GM10248 (cell line): ENCODE results near the gene PCDHGA7.
"Not testable (repeated sequence)": the region's sequence is repeated elsewhere in the genome, so short reads cannot be mapped to it uniquely, and the experiment has no call there.

Source experiments
- CTCF ChIA-PET: fragments of 300-600 bp; sonication (Branson Sonifier 250); formaldehyde crosslinking; extraction: SDS; loops from one replicate; lab custom pipeline; 2021; ENCODE audit warnings: antibody characterized with exemption; lab: Yijun Ruan, JAX
- POLR2A ChIA-PET: fragments of 350-650 bp; sonication (Branson Sonifier 250); formaldehyde crosslinking; extraction: SDS; loops from one replicate; lab custom pipeline; 2020; ENCODE audit warnings: antibody characterized with exemption; lab: Yijun Ruan, JAX
- DNase-seq: peaks from one replicate; pipeline ENCODE4 v3.0.0; 2012; ENCODE audit errors: extremely low spot score
- CTCF ChIP-seq: IDR thresholded peaks from 2 replicates; pipeline ENCODE4 v1.5.1; 2012; ENCODE audit warnings: mild to moderate bottlenecking, low read depth; ENCODE audit errors: extremely low read depth, missing control alignments, control extremely low read depth

Gene PCDHGA7

DNA sequence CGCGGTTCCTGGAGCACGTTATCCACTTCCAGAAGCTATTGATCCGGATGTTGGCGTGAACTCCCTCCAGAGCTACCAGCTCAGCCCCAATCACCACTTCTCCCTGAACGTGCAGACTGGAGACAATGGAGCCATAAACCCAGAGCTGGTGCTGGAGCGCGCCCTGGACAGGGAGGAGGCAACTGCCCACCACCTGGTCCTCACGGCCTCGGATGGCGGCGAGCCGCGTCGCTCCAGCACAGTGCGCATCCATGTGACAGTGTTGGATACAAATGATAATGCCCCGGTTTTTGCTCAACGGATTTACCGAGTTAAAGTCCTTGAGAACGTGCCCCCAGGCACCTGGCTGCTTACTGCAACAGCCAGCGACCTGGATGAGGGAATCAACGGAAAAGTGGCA, 20.8 kb downstream of the PCDHGA7 start:
- CTCF ChIA-PET, result interaction anchor here (1.4 to 1.5 kb wide), 3 partner anchors 14 to 164 kb away, joined by 3 to 6 read pairs (median 3); partner anchors contain the start of gene PCDHGB7
- POLR2A ChIA-PET, result no interaction called here
- DNase-seq, result no peak

GRCh38 chr5:141407790-141408505, 25.4 kb downstream of the PCDHGA7 start, which contains the start of gene PCDHGB6:
TSS of gene PCDHGB6 (plus strand) at chr5:141408021. CDS start at chr5:141408203, 182 bp downstream.
- CTCF ChIA-PET, result interaction anchor here (0.6 to 4.2 kb wide), 21 partner anchors 10 to 553 kb away, joined by 3 to 42 read pairs (median 4); partner anchors contain the start of genes PCDHGA1, PCDHGA11, PCDHGB2 and PCDHGB5
- DNase-seq, result peak; percentile 57
- POLR2A ChIA-PET, result not testable (repeated sequence)
- TF ChIP-seq CTCF, result peak; percentile 55

More for the DNA sequence above, 20.8 kb downstream of the PCDHGA7 start:
- no peak for TF ChIP-seq CTCF

DNA sequence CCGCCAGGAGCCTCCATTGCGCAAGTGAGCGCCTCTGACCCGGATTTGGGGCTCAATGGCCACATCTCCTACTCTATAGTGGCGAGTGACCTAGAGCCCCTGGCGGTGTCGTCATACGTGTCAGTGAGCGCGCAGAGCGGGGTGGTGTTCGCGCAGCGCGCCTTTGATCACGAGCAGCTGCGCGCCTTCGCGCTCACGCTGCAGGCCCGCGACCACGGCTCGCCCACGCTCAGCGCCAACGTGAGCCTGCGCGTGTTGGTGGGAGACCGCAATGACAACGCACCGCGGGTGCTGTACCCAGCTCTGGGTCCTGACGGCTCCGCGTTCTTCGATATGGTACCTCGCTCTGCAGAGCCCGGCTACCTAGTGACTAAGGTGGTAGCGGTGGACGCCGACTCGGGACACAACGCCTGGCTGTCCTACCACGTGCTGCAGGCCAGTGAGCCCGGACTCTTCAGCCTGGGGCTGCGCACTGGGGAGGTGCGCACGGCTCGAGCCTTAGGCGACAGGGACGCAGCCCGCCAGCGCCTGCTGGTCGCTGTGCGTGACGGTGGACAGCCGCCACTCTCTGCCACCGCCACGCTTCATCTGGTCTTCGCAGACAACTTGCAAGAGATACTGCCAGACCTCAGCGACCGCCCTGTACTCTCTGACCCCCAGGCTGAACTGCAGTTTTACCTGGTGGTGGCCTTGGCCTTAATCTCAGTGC, 27.2 kb downstream of the PCDHGA7 start:
- no peak for TF ChIP-seq CTCF
- DNase-seq, result no peak
- POLR2A ChIA-PET, result no interaction called here
- CTCF ChIA-PET, result interaction anchor here (1.0 to 2.6 kb wide), 3 partner anchors 11 to 148 kb away, joined by 3 to 8 read pairs (median 4); partner anchors contain the start of gene PCDHGA11

DNA sequence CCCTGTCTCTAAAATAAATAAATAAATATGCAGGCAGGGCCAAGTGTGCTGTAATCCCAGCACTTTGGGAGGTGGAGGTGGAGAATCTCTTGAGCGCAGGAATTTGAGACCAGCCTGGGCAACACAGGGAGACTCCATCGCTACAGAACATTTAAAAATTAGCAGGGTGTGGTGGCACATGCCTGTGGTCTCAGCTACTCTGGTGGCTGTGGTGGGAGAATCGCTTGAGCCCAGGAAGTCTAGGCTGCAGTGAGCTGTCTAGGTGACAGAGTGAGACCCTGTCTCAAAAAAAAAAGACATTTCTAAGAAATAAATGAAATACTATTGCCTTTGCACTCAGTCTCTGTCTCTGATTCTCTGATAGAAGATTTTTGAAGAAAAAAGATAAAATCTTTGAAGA, 29.0 kb downstream of the PCDHGA7 start:
- ChIA-PET POLR2A (no interaction called here), CTCF (interaction anchor here (1.2 to 12.7 kb wide), 7 partner anchors 10 to 152 kb away, joined by 3 to 180 read pairs (median 53); partner anchors contain the start of genes PCDHGA1, PCDHGA11 and PCDHGB5)
- no peak for TF ChIP-seq CTCF
- DNase-seq, result no peak

- TF ChIP-seq CTCF, result peak; percentile 77
- ChIA-PET POLR2A (no interaction called here), CTCF (interaction anchor here (0.7 to 12.7 kb wide), 53 partner anchors 8 to 607 kb away, joined by 3 to 180 read pairs (median 5); partner anchors contain the start of genes HDAC3, PCDHB14, PCDHB15 and PCDHGA11)
- DNase-seq, result peak; percentile 73
Observed at GRCh38 chr5:141412854-141413539, 30.5 kb downstream of the PCDHGA7 start, which contains the start of gene PCDHGA10. TSS of gene PCDHGA10 (plus strand) at chr5:141412987. CDS start at chr5:141413176, 189 bp downstream.

DNA sequence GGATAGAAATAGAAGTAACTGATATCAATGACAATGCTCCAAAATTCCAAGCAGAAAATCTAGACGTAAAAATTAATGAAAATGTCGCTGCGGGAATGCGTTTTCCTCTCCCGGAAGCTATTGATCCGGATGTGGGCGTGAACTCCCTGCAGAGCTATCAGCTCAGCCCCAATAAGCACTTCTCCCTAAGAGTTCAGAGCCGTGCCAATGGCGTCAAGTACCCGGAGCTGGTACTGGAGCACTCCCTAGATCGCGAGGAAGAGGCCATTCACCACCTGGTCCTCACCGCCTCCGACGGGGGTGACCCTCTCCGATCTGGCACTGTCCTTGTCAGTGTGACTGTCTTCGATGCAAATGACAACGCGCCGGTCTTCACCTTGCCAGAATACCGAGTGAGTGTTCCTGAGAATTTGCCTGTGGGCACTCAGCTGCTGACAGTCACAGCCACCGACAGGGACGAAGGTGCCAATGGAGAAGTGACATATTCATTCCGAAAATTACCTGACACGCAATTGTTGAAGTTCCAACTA, 31.1 kb downstream of the PCDHGA7 start:
- CTCF ChIA-PET, result interaction anchor here (0.7 to 12.7 kb wide), 42 partner anchors 8 to 608 kb away, joined by 3 to 180 read pairs (median 5); partner anchors contain the start of genes HDAC3, PCDHB14, PCDHGA11 and PCDHGA12
- no peak for TF ChIP-seq CTCF
- POLR2A ChIA-PET, result no interaction called here
- no peak for DNase-seq

GRCh38 chr5:141414548-141415274, 32.2 kb downstream of the PCDHGA7 start:
- DNase-seq, POLR2A ChIA-PET: not testable (repeated sequence)
- CTCF ChIA-PET, result interaction anchor here (1.2 to 12.7 kb wide), 14 partner anchors 15 to 465 kb away, joined by 3 to 180 read pairs (median 17); partner anchors contain the start of genes DIAPH1, PCDHGA12 and TAF7

DNA sequence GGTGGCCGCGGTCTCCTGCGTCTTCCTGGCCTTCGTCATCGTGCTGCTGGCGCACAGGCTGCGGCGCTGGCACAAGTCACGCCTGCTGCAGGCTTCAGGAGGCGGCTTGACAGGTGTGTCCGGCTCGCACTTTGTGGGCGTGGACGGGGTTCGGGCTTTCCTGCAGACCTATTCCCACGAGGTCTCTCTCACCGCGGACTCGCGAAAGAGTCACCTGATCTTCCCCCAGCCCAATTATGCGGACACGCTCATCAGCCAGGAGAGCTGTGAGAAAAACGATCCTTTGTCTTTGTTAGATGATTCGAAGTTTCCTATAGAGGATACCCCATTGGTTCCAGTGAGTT, 32.7 kb downstream of the PCDHGA7 start:
- POLR2A ChIA-PET, DNase-seq: not testable (repeated sequence)
- CTCF ChIA-PET, result interaction anchor here (1.3 to 12.7 kb wide), 5 partner anchors 60 to 148 kb away, joined by 4 to 180 read pairs (median 90); partner anchors contain the start of gene PCDHGC3
